Cardiac muscle cell (in vitro differentiated cells and primary cell): ENCODE measurements around the gene ABCA1. TPM values are rescaled to one million over a fixed set of nuclear protein-coding genes. Genes with fewer than 3 reads are reported as not detected.

Experiments used
- DNase-seq, 2 donors: peaks; one replicate each; pipeline versions ENCODE4 v3.0.0 to v3.0.0-alpha.2; 2010 to 2017; ENCODE audit warnings: low read depth in 1 of 2, low spot score in 1 of 2
- H3K27ac ChIP-seq: fragments of 200-600 bp; sonication (generic); 2 replicates; pipeline ENCODE4 v1.5.1; 2016
- H3K27me3 ChIP-seq: fragments of 200-600 bp; sonication (generic); 2 replicates; pipeline ENCODE4 v1.6.0; 2016; ENCODE audit warnings: control low read depth
- H3K36me3 ChIP-seq: fragments of 200-600 bp; sonication (generic); 2 replicates; pipeline ENCODE4 v1.5.1; 2016; ENCODE audit warnings: control low read depth
- H3K4me1 ChIP-seq: fragments of 200-600 bp; sonication (generic); 2 replicates; pipeline ENCODE4 v1.8.1; 2017; ENCODE audit warnings: low read depth, mild to moderate bottlenecking, mixed run types
- H3K4me3 ChIP-seq: fragments of 200-600 bp; sonication (generic); 2 replicates; pipeline ENCODE4 v1.5.1; 2016; ENCODE audit warnings: mild to moderate bottlenecking
- H3K9me3 ChIP-seq: fragments of 200-600 bp; sonication (generic); 2 replicates; pipeline ENCODE4 v1.5.1; 2017; ENCODE audit warnings: low read depth, mild to moderate bottlenecking, control low read depth
- polyA plus RNA-seq: library from polyadenylated mRNA; unstranded; fragments of >200 nt; fragmentation: Nextera tagmentation; extraction: Ambion mirVana; gene quantifications from 2 replicates; pipeline ENCODE4 v1.2.1, GENCODE V29; 2016
- total RNA-seq: library from RNA; depleted of rRNA; stranded (reverse); fragments of >200 nt; gene quantifications from 2 replicates; pipeline ENCODE4 v1.2.3, GENCODE V29; 2016
- TF ChIP-seq, protein P1 (sequence below): IDR thresholded peaks from 2 replicates; pipeline ENCODE4 v1.5.1; 2012; ENCODE audit warnings: low read depth, mild to moderate bottlenecking, low read length

Gene ABCA1
- total and polyA plus RNA-seq, 2 experiments from 2014 or later = 2.5 to 23.0 TPM

DNA sequence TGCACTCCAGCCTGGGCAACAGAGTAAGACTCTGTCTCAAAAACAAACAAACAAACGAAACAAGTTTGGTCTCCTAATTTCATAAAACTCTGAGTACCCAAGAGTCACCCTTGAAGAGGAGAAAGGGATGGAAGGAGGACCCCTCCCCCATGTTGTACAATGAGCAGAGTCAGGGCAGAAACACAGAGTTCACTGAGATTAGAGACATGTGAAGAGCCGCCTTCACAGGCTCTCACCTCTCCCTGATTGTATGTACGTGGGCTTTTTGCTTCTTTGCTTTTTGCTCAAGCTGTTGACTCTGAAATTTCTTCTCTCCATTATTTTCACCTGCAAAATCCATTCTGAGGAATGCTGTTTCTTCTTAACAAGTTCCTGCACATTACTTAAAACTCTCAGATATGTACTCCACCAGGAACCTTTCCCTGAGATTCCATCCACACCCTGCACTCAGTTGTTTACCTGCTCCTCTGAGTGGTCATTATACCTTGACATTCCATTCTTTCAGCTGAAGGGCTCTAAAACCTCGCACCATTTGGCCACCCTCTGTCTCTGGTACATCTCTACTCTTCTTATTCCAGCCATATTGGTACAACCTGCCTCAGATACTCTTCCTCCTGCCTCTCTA lies 44.4 kb upstream of the ABCA1 start:
- Histone ChIP-seq H3K9me3 (no peaks in the 10 kb centered on the region), H3K4me3 (no peak overlapping the region), H3K4me1 (peaks cover 5% of the 10 kb centered on the region), H3K27ac (no peak overlapping the region), H3K36me3 (no peaks in the 10 kb centered on the region), H3K27me3 (no peaks in the 10 kb centered on the region)
- no peak for DNase-seq
- TF ChIP-seq, protein P1, sequence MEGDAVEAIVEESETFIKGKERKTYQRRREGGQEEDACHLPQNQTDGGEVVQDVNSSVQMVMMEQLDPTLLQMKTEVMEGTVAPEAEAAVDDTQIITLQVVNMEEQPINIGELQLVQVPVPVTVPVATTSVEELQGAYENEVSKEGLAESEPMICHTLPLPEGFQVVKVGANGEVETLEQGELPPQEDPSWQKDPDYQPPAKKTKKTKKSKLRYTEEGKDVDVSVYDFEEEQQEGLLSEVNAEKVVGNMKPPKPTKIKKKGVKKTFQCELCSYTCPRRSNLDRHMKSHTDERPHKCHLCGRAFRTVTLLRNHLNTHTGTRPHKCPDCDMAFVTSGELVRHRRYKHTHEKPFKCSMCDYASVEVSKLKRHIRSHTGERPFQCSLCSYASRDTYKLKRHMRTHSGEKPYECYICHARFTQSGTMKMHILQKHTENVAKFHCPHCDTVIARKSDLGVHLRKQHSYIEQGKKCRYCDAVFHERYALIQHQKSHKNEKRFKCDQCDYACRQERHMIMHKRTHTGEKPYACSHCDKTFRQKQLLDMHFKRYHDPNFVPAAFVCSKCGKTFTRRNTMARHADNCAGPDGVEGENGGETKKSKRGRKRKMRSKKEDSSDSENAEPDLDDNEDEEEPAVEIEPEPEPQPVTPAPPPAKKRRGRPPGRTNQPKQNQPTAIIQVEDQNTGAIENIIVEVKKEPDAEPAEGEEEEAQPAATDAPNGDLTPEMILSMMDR = no peak

DNA sequence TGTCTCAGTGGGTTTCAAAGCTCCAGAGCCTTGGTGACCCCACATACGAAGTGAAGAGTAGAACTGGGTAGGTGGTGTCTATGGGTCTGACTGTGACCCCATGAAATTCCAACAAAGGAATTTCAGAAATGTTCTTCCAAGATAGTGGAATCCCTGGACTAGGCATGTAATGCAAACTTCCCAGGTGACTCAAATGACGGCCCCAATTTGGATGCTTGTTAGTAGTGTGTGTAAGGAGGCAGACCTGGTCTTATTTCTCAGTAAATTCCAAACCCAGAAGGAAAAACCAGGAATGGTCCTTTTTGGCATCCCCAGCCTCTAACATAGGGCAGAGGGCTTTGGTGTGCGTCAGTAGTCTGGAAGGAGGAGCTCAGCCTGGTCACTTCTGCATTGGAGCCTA lies 43.6 kb upstream of the ABCA1 start:
- Histone ChIP-seq H3K4me1 (peaks cover 5% of the 10 kb centered on the region), H3K27ac (no peak overlapping the region), H3K36me3 (no peaks in the 10 kb centered on the region), H3K4me3 (no peak overlapping the region), H3K27me3 (no peaks in the 10 kb centered on the region), H3K9me3 (no peaks in the 10 kb centered on the region)
- no peak for DNase-seq
- TF ChIP-seq, protein P1 = no peak

DNA sequence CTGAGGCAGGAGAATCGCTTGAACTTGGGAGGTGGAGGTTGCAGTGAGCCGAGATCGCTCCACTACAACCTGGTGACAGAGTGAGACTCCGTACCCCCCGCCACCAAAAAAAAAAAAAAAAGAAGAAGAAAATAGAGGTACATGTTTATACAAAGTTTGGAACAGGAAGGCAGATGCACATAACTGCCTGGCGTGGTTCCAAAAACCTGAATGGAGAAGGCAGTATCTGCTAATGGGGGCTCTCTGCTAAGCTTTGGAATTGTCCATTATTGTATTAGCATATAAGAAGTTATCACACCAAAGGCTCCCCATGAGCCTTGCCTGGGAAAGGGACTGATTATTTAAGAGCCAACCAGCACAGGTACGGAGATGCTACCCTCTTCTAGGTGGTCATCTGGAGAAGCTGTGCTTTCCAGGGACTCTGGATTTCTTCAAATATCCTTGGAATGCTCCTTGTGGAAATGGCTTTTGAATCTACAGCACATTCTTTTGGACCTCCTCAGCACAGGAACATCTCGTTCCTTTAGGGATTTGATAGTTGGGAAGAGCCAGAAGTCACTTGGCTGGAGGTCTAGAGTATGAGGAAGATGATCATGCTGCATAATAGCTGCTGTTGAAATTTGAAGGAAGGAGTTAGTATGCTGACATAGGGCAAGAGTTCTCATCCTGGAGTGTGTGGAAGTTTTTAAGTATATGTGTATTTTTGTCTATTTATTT lies 42.5 kb upstream of the ABCA1 start:
- H3K27me3 ChIP-seq = no peaks in the 10 kb centered on the region
- TF ChIP-seq, protein P1 = no peak
- peaks cover 5% of the 10 kb centered on the region for H3K4me1 ChIP-seq
- no peaks in the 10 kb centered on the region for H3K36me3 ChIP-seq
- DNase-seq = peak in 1 of 2 donors; percentile 69
- no peaks in the 10 kb centered on the region for H3K9me3 ChIP-seq
- H3K27ac ChIP-seq = no peak overlapping the region
- H3K4me3 ChIP-seq = no peak overlapping the region

DNA sequence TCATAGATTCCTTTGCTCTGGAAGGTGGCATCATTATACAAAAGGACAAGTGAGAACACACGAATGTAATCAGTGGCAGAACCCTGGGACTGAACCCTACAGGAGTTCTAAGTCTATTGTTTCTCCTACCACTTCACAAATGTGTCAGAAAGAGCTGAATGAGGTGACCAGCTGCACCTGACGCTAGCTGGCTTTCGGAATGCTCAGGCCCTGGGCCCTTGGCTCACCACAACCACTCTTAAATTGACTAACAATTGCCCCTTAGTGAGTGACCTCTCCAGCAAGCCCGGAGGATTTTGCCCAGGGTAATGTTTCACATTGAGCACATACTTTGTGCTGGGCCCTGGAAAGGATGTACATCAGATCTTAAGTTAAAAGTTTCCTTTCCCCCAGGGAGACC lies 41.2 kb upstream of the ABCA1 start:
- Histone ChIP-seq H3K36me3 (no peaks in the 10 kb centered on the region), H3K9me3 (no peaks in the 10 kb centered on the region), H3K27ac (peak overlapping the region; percentile 98), H3K27me3 (no peaks in the 10 kb centered on the region), H3K4me1 (peaks cover 5% of the 10 kb centered on the region), H3K4me3 (no peak overlapping the region)
- TF ChIP-seq, protein P1 = no peak
- no peak for DNase-seq

DNA sequence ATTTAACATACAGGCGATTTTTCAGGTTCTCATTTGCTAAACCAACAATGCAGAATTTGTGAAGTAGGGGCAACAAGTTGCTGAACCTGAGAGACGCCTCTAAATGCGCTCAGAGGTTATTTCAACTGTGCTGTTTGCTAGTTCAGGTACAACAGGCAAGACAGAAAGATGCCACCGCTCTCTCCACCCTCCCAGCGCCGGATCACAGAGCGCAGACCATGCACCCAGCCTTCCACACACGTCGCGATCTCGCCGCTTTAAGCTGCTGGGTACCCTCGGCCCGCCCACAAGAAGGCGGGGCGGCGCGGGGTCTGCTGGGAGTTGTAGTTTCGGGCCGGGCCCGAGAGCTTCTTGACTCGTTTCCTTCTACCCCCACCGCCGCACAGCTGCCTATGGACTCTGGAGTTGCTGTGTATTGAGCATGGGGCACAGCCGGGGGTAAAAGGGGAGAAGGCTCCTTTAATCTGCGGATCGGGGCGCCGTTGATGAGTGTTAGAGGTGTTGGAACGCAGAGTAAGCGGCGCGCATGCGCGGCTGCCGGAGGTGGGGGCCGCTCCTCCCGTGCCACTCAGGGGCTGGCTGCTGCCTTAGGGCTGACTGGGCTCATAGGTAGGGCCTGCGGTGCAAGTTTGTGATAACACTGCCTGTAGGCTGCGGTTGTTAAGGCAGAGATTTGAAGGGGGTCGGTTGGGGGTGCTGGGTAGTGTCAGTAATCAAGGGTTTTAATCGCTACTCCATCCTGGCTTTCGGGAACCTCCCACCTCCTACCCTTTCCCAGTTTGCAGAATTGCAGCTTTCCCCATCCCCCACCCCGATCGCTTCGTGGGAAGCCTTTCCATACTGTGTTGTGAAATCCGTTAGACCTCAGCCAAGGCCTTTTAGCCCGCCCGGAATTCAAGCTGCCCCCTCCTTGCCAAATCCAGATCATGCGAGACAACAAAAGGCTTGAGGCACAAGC lies 40.3 kb upstream of the ABCA1 start:
- Histone ChIP-seq H3K9me3 (no peaks in the 10 kb centered on the region), H3K4me1 (peaks cover 5% of the 10 kb centered on the region), H3K4me3 (peak overlapping the region; percentile 74), H3K27me3 (no peaks in the 10 kb centered on the region), H3K27ac (peak overlapping the region; percentile 98), H3K36me3 (no peaks in the 10 kb centered on the region)
- DNase-seq = peak; percentile 93 to 98
- TF ChIP-seq, protein P1 = no peak
